Stimulated activated CD4-positive, alpha-beta T cell treated with anti-CD3 and anti-CD28 coated beads, Interleukin-2, amount 100 ng/mL, for 48 hours (primary cell): Measurements from ENCODE around the gene NPAT.
"Not testable (repeated sequence)": the region's sequence is repeated elsewhere in the genome, so short reads cannot be mapped to it uniquely, and the experiment has no call there.

Source experiments
- DNase-seq, 2 donors: peaks; one replicate each; pipeline ENCODE4 v3.0.0-alpha.2; 2020

NPAT gene

GRCh38 chr11:108148556-108148955 lies 73.9 kb downstream of the NPAT start:
- no peak for DNase-seq

- no peak for DNase-seq
Measured at GRCh38 chr11:108147150-108147549, 75.3 kb downstream of the NPAT start.

GRCh38 chr11:108144615-108145014 lies 77.8 kb downstream of the NPAT start:
- DNase-seq: no peak

- DNase-seq: no peak
Measured at GRCh38 chr11:108142304-108142703, 80.1 kb downstream of the NPAT start.

GRCh38 chr11:108137212-108137611 lies 85.2 kb downstream of the NPAT start:
- DNase-seq: no peak

- peak in 1 of 2 donors; percentile 15 for DNase-seq
Measured at GRCh38 chr11:108135845-108136544, 86.4 kb downstream of the NPAT start.

GRCh38 chr11:108132993-108133538 lies 89.4 kb downstream of the NPAT start:
- not testable (repeated sequence) for DNase-seq

GRCh38 chr11:108131993-108132392 lies 90.4 kb downstream of the NPAT start:
- no peak for DNase-seq

GRCh38 chr11:108128772-108129171 lies 93.7 kb downstream of the NPAT start:
- DNase-seq: no peak

- no peak for DNase-seq
Measured at GRCh38 chr11:108125096-108125495, 97.3 kb downstream of the NPAT start.

- no peak for DNase-seq
Measured at GRCh38 chr11:108122166-108122628, 100.2 kb downstream of the NPAT start.

GRCh38 chr11:108121274-108122155 lies 100.9 kb downstream of the NPAT start, which contains the start of gene ACAT1:
ACAT1 (plus strand) TSS chr11:108121567; CDS start chr11:108121607, 40 bp downstream.
- peak; percentile 96 to 97 for DNase-seq

- not testable (repeated sequence) for DNase-seq
Measured at GRCh38 chr11:108120936-108121273, 101.5 kb downstream of the NPAT start.

- DNase-seq: no peak
Measured at GRCh38 chr11:108117746-108118371, 104.6 kb downstream of the NPAT start.

GRCh38 chr11:108115500-108116140 lies 106.8 kb downstream of the NPAT start:
- no peak for DNase-seq

GRCh38 chr11:108112057-108112456 lies 110.4 kb downstream of the NPAT start:
- DNase-seq: no peak

GRCh38 chr11:108111126-108111525 lies 111.3 kb downstream of the NPAT start:
- no peak for DNase-seq
